Superior temporal gyrus (tissue), 1 donor: ENCODE measurements around the gene SLC2A6.
"Not testable (repeated sequence)": the region's sequence is repeated elsewhere in the genome, so short reads cannot be mapped to it uniquely, and the experiment has no call there.

Experiments used
- DNase-seq: peaks from one replicate; pipeline ENCODE4 v3.0.0-alpha.2; 2016; ENCODE audit errors: extremely low spot score

Gene SLC2A6

GRCh38 chr9:133463234-133463863 lies 15.6 kb downstream of the SLC2A6 start:
- DNase-seq = no peak

- no peak for DNase-seq
Measured at GRCh38 chr9:133461975-133462374, 16.9 kb downstream of the SLC2A6 start.

GRCh38 chr9:133460405-133461175 lies 18.3 kb downstream of the SLC2A6 start:
- DNase-seq = no peak

GRCh38 chr9:133459476-133460404 lies 19.2 kb downstream of the SLC2A6 start, which contains the start of gene CACFD1:
Gene CACFD1 (plus strand): TSS chr9:133459978. CDS start chr9:133460067, 89 bp downstream.
- DNase-seq = peak; percentile 91

- no peak for DNase-seq
Measured at GRCh38 chr9:133458643-133459312, 20.1 kb downstream of the SLC2A6 start.

- DNase-seq = no peak
Measured at GRCh38 chr9:133457748-133458147, 21.2 kb downstream of the SLC2A6 start.

- no peak for DNase-seq
Measured at GRCh38 chr9:133457233-133457632, 21.7 kb downstream of the SLC2A6 start.

GRCh38 chr9:133456409-133456808 lies 22.5 kb downstream of the SLC2A6 start:
- no peak for DNase-seq

- no peak for DNase-seq
Measured at GRCh38 chr9:133455936-133456335, 23.0 kb downstream of the SLC2A6 start.

GRCh38 chr9:133454943-133455673 lies 23.8 kb downstream of the SLC2A6 start:
- no peak for DNase-seq

- DNase-seq = no peak
Measured at GRCh38 chr9:133454325-133454724, 24.6 kb downstream of the SLC2A6 start.

GRCh38 chr9:133453651-133454050 lies 25.2 kb downstream of the SLC2A6 start:
- DNase-seq = peak; percentile 45

GRCh38 chr9:133452562-133452961 lies 26.3 kb downstream of the SLC2A6 start:
- no peak for DNase-seq

GRCh38 chr9:133451865-133452264 lies 27.0 kb downstream of the SLC2A6 start:
- DNase-seq = not testable (repeated sequence)

- no peak for DNase-seq
Measured at GRCh38 chr9:133449760-133450159, 29.1 kb downstream of the SLC2A6 start.

- no peak for DNase-seq
Measured at GRCh38 chr9:133448487-133448972, 30.4 kb downstream of the SLC2A6 start.

- no peak for DNase-seq
Measured at GRCh38 chr9:133445293-133445969, 33.5 kb downstream of the SLC2A6 start.

- no peak for DNase-seq
Measured at GRCh38 chr9:133443982-133444381, 34.9 kb downstream of the SLC2A6 start.

- no peak for DNase-seq
Measured at GRCh38 chr9:133443248-133443647, 35.7 kb downstream of the SLC2A6 start.

GRCh38 chr9:133441571-133441970 lies 37.3 kb downstream of the SLC2A6 start:
- no peak for DNase-seq
